ENCODE data around the gene TSPEAR.

Gene TSPEAR

DNA sequence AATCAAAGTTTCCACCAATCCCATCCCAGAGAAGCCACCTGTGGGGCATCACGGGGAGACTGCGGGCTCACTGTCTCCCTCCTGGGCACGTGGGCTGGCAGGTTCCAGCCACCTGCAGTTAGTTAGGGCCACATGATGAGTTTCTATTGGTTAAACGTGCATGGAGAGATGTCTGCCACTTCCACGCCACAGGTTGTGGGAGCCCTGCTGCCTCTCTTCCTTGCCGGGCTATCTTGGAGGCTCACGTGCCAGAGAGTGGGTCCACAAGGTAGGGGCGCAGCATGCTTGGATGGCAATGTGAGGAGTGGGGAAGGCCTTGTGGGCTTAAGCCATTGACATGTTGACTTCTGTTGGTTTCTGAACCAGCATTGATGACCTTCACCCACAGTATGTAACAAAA, 107.5 kb downstream of the TSPEAR start:
- TF ChIP-seq REST (IDR thresholded peaks at IDR 0.05; ENCODE audit: insufficient read depth in 1 of 2, low read depth in 2 of 2, low read length in 2 of 2), result no peak
- TF ChIP-seq TAF1 (IDR thresholded peaks at IDR 0.05; ENCODE audit: borderline replicate concordance, insufficient read depth, low read length), result no peak
- TF ChIP-seq SIN3A (IDR thresholded peaks at IDR 0.05; ENCODE audit: borderline replicate concordance, insufficient read depth, low read length), result no peak
- no peak for TF ChIP-seq FOXP2 (optimal IDR thresholded peaks at IDR 0.05; ENCODE audit: borderline replicate concordance, extremely low read depth, extremely low read length, insufficient read depth)
- no peak for TF ChIP-seq POLR2AphosphoS5 (IDR thresholded peaks at IDR 0.05; ENCODE audit: low read depth, low read length)

- TF ChIP-seq POLR2AphosphoS5 (IDR thresholded peaks at IDR 0.05; ENCODE audit: low read depth, low read length) (no peak), SIN3A (IDR thresholded peaks at IDR 0.05; ENCODE audit: borderline replicate concordance, insufficient read depth, low read length) (no peak), FOXP2 (optimal IDR thresholded peaks at IDR 0.05; ENCODE audit: borderline replicate concordance, extremely low read depth, extremely low read length, insufficient read depth) (no peak), REST (IDR thresholded peaks at IDR 0.05; ENCODE audit: insufficient read depth in 1 of 2, low read depth in 2 of 2, low read length in 2 of 2) (no peak), TAF1 (IDR thresholded peaks at IDR 0.05; ENCODE audit: borderline replicate concordance, insufficient read depth, low read length) (no peak)
Measured at GRCh38 chr21:44603109-44603875, 108.1 kb downstream of the TSPEAR start.

DNA sequence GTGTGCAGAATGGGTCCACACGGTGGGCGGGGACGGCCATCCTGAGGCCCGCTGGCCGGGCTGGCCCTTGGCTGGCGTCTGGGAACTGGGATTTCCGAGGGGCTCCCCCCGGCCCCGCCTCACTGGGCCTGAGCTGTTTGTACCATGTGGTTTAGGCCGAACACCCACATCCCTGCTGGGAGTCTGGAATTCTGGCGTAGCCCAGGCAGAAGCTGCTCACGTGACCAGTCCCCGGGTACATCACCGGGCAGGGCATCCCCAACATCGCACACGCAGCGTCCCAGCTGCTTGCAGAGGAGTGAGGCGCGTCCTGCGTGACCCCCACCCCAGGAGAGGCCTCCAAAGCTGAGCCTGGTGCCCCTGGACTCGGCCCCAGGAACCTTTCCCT, 108.9 kb downstream of the TSPEAR start:
- no peak for TF ChIP-seq SIN3A (IDR thresholded peaks at IDR 0.05; ENCODE audit: borderline replicate concordance, insufficient read depth, low read length)
- no peak for TF ChIP-seq TAF1 (IDR thresholded peaks at IDR 0.05; ENCODE audit: borderline replicate concordance, insufficient read depth, low read length)
- no peak for TF ChIP-seq FOXP2 (optimal IDR thresholded peaks at IDR 0.05; ENCODE audit: borderline replicate concordance, extremely low read depth, extremely low read length, insufficient read depth)
- no peak for TF ChIP-seq REST (IDR thresholded peaks at IDR 0.05; ENCODE audit: insufficient read depth in 1 of 2, low read depth in 2 of 2, low read length in 2 of 2)
- TF ChIP-seq POLR2AphosphoS5 (IDR thresholded peaks at IDR 0.05; ENCODE audit: low read depth, low read length), result no peak

GRCh38 chr21:44601596-44602462, 109.5 kb downstream of the TSPEAR start:
- TF ChIP-seq POLR2AphosphoS5 (IDR thresholded peaks at IDR 0.05; ENCODE audit: low read depth, low read length) (no peak), FOXP2 (optimal IDR thresholded peaks at IDR 0.05; ENCODE audit: borderline replicate concordance, extremely low read depth, extremely low read length, insufficient read depth) (no peak), TAF1 (IDR thresholded peaks at IDR 0.05; ENCODE audit: borderline replicate concordance, insufficient read depth, low read length) (no peak), REST (IDR thresholded peaks at IDR 0.05; ENCODE audit: insufficient read depth in 1 of 2, low read depth in 2 of 2, low read length in 2 of 2) (no peak), SIN3A (IDR thresholded peaks at IDR 0.05; ENCODE audit: borderline replicate concordance, insufficient read depth, low read length) (no peak)

Measured in PFSK-1 (cell line).